NB4 (cell line): ENCODE results near the gene PEAK3.

ENCODE experiments used
- POLR2A ChIP-seq: IDR thresholded peaks from 2 replicates; pipeline ENCODE4 v1.6.1; 2011; ENCODE audit warnings: mild to moderate bottlenecking; ENCODE audit not compliant: insufficient read length; ENCODE audit errors: extremely low read depth
- TF ChIP-seq, protein P1 (sequence below): IDR thresholded peaks from one replicate; pipeline ENCODE4 v1.5.1; 2012; ENCODE audit warnings: low read depth, low read length

DNA sequence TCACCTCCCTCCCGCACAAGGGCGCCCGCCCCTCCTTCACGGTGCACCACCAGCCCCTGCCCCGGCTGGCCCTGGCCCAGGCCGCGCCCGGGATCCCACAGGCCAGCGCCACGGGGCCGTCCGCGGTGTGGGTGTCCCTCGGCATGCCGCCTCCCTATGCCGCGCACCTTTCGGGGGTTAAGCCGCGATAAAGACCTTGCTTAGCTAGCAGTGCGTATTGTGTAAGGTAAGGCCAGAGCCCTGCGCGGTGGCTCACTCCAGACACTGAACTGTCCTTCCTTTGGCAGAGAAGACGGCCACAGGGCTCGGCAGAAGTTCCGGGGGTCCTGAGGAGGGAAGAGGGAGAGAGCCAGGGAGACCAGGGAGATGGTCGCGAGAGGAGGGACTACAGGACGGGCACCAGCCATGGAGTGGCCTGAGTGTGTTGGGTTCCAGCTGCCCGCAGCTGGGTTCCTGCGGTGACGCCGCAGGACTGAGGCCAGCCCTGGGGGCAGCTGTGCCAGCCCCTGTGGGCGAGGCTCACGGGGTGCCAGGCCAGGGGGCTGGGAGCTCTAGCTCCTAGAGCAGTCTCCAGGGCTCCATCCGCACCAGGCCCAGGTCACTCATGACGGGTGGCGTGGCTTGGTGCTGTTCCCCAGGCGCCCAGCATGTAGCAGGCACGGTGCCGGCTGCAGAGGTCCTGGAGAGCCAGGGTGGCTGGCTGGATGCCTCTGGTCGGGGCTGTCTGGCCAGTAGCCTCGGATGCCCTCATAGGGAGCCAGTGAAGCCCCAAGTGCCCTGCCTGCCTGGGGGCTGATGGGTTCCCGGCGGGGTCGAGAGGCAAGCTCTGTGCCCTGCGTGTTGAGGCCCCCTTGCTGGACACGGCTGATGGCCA, 53.6 kb downstream of the PEAK3 start:
- TF ChIP-seq, protein P1, sequence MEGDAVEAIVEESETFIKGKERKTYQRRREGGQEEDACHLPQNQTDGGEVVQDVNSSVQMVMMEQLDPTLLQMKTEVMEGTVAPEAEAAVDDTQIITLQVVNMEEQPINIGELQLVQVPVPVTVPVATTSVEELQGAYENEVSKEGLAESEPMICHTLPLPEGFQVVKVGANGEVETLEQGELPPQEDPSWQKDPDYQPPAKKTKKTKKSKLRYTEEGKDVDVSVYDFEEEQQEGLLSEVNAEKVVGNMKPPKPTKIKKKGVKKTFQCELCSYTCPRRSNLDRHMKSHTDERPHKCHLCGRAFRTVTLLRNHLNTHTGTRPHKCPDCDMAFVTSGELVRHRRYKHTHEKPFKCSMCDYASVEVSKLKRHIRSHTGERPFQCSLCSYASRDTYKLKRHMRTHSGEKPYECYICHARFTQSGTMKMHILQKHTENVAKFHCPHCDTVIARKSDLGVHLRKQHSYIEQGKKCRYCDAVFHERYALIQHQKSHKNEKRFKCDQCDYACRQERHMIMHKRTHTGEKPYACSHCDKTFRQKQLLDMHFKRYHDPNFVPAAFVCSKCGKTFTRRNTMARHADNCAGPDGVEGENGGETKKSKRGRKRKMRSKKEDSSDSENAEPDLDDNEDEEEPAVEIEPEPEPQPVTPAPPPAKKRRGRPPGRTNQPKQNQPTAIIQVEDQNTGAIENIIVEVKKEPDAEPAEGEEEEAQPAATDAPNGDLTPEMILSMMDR = no peak
- no peak for TF ChIP-seq POLR2A
